Neural crest cell (in vitro differentiated cells): ENCODE results near the gene EMC8. TPM values are rescaled to one million over a fixed set of nuclear protein-coding genes. Genes with fewer than 3 reads are reported as not detected.
"Not testable (repeated sequence)": the region's sequence is repeated elsewhere in the genome, so short reads cannot be mapped to it uniquely, and the experiment has no call there.

ENCODE experiments used
- DNase-seq: peaks from one replicate; pipeline ENCODE4 v3.0.0; 2021; ENCODE audit warnings: low read depth, mixed read lengths, low spot score
- H3K27ac Mint-ChIP-seq: one replicate; pipeline ENCODE4 v1.8.0; 2021; ENCODE audit warnings: mild to moderate bottlenecking, mixed read lengths; ENCODE audit not compliant: unreplicated experiment
- H3K27me3 Mint-ChIP-seq: 2 replicates; pipeline ENCODE4 v1.8.0; 2021; ENCODE audit warnings: low read depth, mild to moderate bottlenecking, mixed read lengths
- H3K36me3 Mint-ChIP-seq: 2 replicates; pipeline ENCODE4 v1.8.0; 2021; ENCODE audit warnings: low read depth, mild to moderate bottlenecking, mixed read lengths
- H3K4me1 Mint-ChIP-seq: 2 replicates; pipeline ENCODE4 v1.8.0; 2021; ENCODE audit warnings: mixed read lengths
- H3K4me3 Mint-ChIP-seq: one replicate; pipeline ENCODE4 v1.8.0; 2021; ENCODE audit warnings: mild to moderate bottlenecking, mixed read lengths
- H3K9me3 Mint-ChIP-seq: 2 replicates; pipeline ENCODE4 v1.8.0; 2021; ENCODE audit warnings: mixed read lengths
- CTCF ChIP-seq: fragments of 200-600 bp; sonication (generic); conservative IDR thresholded peaks from 2 replicates; pipeline ENCODE4 v1.5.0; 2021; ENCODE audit warnings: antibody characterized with exemption, mild to moderate bottlenecking
- total RNA-seq: library from RNA; stranded (reverse); gene quantifications from 2 replicates; pipeline ENCODE4 v1.2.1, GENCODE V29; 2021

EMC8 gene
- total RNA-seq, 1 donor from 2014 or later = 44.1 TPM

GRCh38 chr16:85810097-85810741 is 10.9 kb upstream of the EMC8 start:
- H3K27ac Mint-ChIP-seq = no peak overlapping the region
- no peak for DNase-seq
- H3K9me3 Mint-ChIP-seq = no peaks in the 10 kb centered on the region
- H3K4me1 Mint-ChIP-seq = no peaks in the 10 kb centered on the region
- peaks cover 33% of the 10 kb centered on the region for H3K27me3 Mint-ChIP-seq
- H3K4me3 Mint-ChIP-seq = no peak overlapping the region
- TF ChIP-seq CTCF = no peak
- H3K36me3 Mint-ChIP-seq = peaks cover 14% of the 10 kb centered on the region

GRCh38 chr16:85809645-85810044 is 10.3 kb upstream of the EMC8 start:
- Mint-ChIP-seq H3K27me3 (peaks cover 27% of the 10 kb centered on the region), H3K36me3 (peaks cover 18% of the 10 kb centered on the region), H3K27ac (no peak overlapping the region), H3K9me3 (no peaks in the 10 kb centered on the region), H3K4me1 (no peaks in the 10 kb centered on the region), H3K4me3 (no peak overlapping the region)
- no peak for TF ChIP-seq CTCF
- no peak for DNase-seq

- peaks cover 21% of the 10 kb centered on the region for H3K27me3 Mint-ChIP-seq
- DNase-seq = no peak
- no peak overlapping the region for H3K4me3 Mint-ChIP-seq
- no peak overlapping the region for H3K27ac Mint-ChIP-seq
- H3K9me3 Mint-ChIP-seq = no peaks in the 10 kb centered on the region
- no peak for TF ChIP-seq CTCF
- H3K36me3 Mint-ChIP-seq = peaks cover 20% of the 10 kb centered on the region
- no peaks in the 10 kb centered on the region for H3K4me1 Mint-ChIP-seq
These were observed 9.6 kb upstream of the EMC8 start for GRCh38 chr16:85808926-85809325.

GRCh38 chr16:85808104-85808503 is 8.8 kb upstream of the EMC8 start:
- not testable (repeated sequence) for H3K4me3 Mint-ChIP-seq, H3K27ac Mint-ChIP-seq, H3K4me1 Mint-ChIP-seq, DNase-seq, H3K9me3 Mint-ChIP-seq
- peaks cover 17% of the 10 kb centered on the region for H3K27me3 Mint-ChIP-seq
- H3K36me3 Mint-ChIP-seq = peaks cover 24% of the 10 kb centered on the region

GRCh38 chr16:85807340-85807739 is 8.0 kb upstream of the EMC8 start:
- Mint-ChIP-seq H3K27me3 (peaks cover 11% of the 10 kb centered on the region), H3K36me3 (peaks cover 24% of the 10 kb centered on the region)
- not testable (repeated sequence) for H3K9me3 Mint-ChIP-seq, DNase-seq, H3K4me3 Mint-ChIP-seq, H3K4me1 Mint-ChIP-seq, H3K27ac Mint-ChIP-seq

GRCh38 chr16:85806539-85806938 is 7.2 kb upstream of the EMC8 start:
- Mint-ChIP-seq H3K9me3 (no peaks in the 10 kb centered on the region), H3K27ac (no peak overlapping the region), H3K4me3 (no peak overlapping the region), H3K4me1 (peaks cover 5% of the 10 kb centered on the region), H3K36me3 (peaks cover 29% of the 10 kb centered on the region), H3K27me3 (peaks cover 3% of the 10 kb centered on the region)
- no peak for DNase-seq
- no peak for TF ChIP-seq CTCF
